Astrocyte (in vitro differentiated cells and primary cell): ENCODE measurements around the gene AAGAB. TPM values are rescaled to one million over a fixed set of nuclear protein-coding genes. Genes with fewer than 3 reads are reported as not detected.

Experiments used
- DNase-seq: peaks from one replicate; pipeline ENCODE4 v3.0.0-alpha.2; 2010; ENCODE audit warnings: low read depth
- FAIRE-seq: peaks from 2 replicates; lab custom pipeline; 2011; peaks lifted over from hg19 to GRCh38; lab: Jason Lieb, UNC
- H2AFZ ChIP-seq: 2 replicates; pipeline ENCODE4 v1.6.0; 2012; ENCODE audit warnings: low read depth, low read length, inconsistent platforms
- H3K27ac ChIP-seq: 2 replicates; pipeline ENCODE4 v1.5.1; 2011; ENCODE audit warnings: low read depth, low read length, inconsistent platforms
- H3K27me3 ChIP-seq: 2 replicates; pipeline ENCODE4 v1.6.0; 2011; ENCODE audit warnings: low read length, inconsistent platforms; ENCODE audit not compliant: insufficient read depth
- H3K36me3 ChIP-seq: 2 replicates; pipeline ENCODE4 v1.5.1; 2011; ENCODE audit warnings: low read length, inconsistent platforms; ENCODE audit not compliant: insufficient read depth
- H3K4me1 ChIP-seq: 2 replicates; pipeline ENCODE4 v1.5.1; 2011; ENCODE audit warnings: low read length, inconsistent platforms; ENCODE audit not compliant: insufficient read depth
- H3K4me2 ChIP-seq: 2 replicates; pipeline ENCODE4 v1.6.0; 2012; ENCODE audit warnings: low read length, inconsistent platforms
- H3K4me3 ChIP-seq: 2 replicates; pipeline ENCODE4 v1.5.1; 2011; ENCODE audit warnings: low read depth, mild to moderate bottlenecking, low read length, inconsistent platforms; ENCODE audit not compliant: insufficient read depth
- H3K79me2 ChIP-seq: 2 replicates; pipeline ENCODE4 v1.6.0; 2012; ENCODE audit warnings: mild to moderate bottlenecking, low read length, inconsistent platforms; ENCODE audit not compliant: insufficient read depth
- H3K9ac ChIP-seq: 2 replicates; pipeline ENCODE4 v1.6.0; 2012; ENCODE audit warnings: mild to moderate bottlenecking, low read length, inconsistent platforms
- H3K9me3 ChIP-seq: 2 replicates; pipeline ENCODE4 v1.5.1; 2012; ENCODE audit warnings: low read depth, mild to moderate bottlenecking, low read length, inconsistent platforms; ENCODE audit not compliant: insufficient read depth
- H4K20me1 ChIP-seq: 2 replicates; pipeline ENCODE4 v1.6.0; 2012; ENCODE audit warnings: low read length, inconsistent platforms; ENCODE audit not compliant: insufficient read depth
- H3K27ac Mint-ChIP-seq: one replicate; pipeline ENCODE4 v1.8.0; 2021; ENCODE audit warnings: mild to moderate bottlenecking, mixed read lengths; ENCODE audit not compliant: unreplicated experiment
- H3K27me3 Mint-ChIP-seq: one replicate; pipeline ENCODE4 v1.8.0; 2021; ENCODE audit warnings: low read depth, mixed read lengths; ENCODE audit not compliant: unreplicated experiment
- H3K36me3 Mint-ChIP-seq: one replicate; pipeline ENCODE4 v1.8.0; 2021; ENCODE audit warnings: low read depth, mixed read lengths; ENCODE audit not compliant: unreplicated experiment
- H3K4me1 Mint-ChIP-seq: one replicate; pipeline ENCODE4 v1.8.0; 2021; ENCODE audit warnings: low read depth, mixed read lengths; ENCODE audit not compliant: unreplicated experiment
- H3K4me3 Mint-ChIP-seq: one replicate; pipeline ENCODE4 v1.8.0; 2021; ENCODE audit warnings: mild to moderate bottlenecking, moderate library complexity, mixed read lengths; ENCODE audit not compliant: unreplicated experiment
- H3K9me3 Mint-ChIP-seq: one replicate; pipeline ENCODE4 v1.8.0; 2021; ENCODE audit warnings: mild to moderate bottlenecking, mixed read lengths; ENCODE audit not compliant: unreplicated experiment
- CTCF ChIP-seq: IDR thresholded peaks from 2 replicates; pipeline ENCODE4 v1.5.1; 2011; ENCODE audit warnings: low read depth, mild to moderate bottlenecking, inconsistent platforms, low read length, moderate library complexity; ENCODE audit not compliant: insufficient read depth
- EZH2 ChIP-seq: IDR thresholded peaks from 2 replicates; pipeline ENCODE4 v1.6.1; 2012; ENCODE audit warnings: mild to moderate bottlenecking, low read length, inconsistent platforms; ENCODE audit not compliant: insufficient read depth
- total RNA-seq: library from RNA; stranded (reverse); gene quantifications from 2 replicates; pipeline ENCODE4 v1.2.1, GENCODE V29; 2021

The AAGAB gene
- total RNA-seq, 1 donor from 2014 or later = 52.2 TPM

- no peak overlapping the region for H3K9ac ChIP-seq
Observed at GRCh38 chr15:67240235-67241131, 14.0 kb downstream of the AAGAB start.

GRCh38 chr15:67232591-67232990 is 21.9 kb downstream of the AAGAB start:
- H3K9me3 ChIP-seq = no peaks in the 10 kb centered on the region
- Mint-ChIP-seq H3K9me3 (no peaks in the 10 kb centered on the region), H3K4me3 (no peak overlapping the region), H3K27me3 (no peaks in the 10 kb centered on the region), H3K4me1 (peaks cover 12% of the 10 kb centered on the region), H3K36me3 (peaks cover 24% of the 10 kb centered on the region), H3K27ac (no peak overlapping the region)
- no peak overlapping the region for H3K4me2 ChIP-seq
- FAIRE-seq (no peak), DNase-seq (no peak)
- H4K20me1 ChIP-seq = peaks cover 29% of the 10 kb centered on the region
- no peak overlapping the region for H3K9ac ChIP-seq
- no peak for TF ChIP-seq EZH2
- TF ChIP-seq CTCF = no peak
- H3K4me1 ChIP-seq = no peaks in the 10 kb centered on the region
- H2AFZ ChIP-seq = no peak overlapping the region
- H3K27me3 ChIP-seq = no peaks in the 10 kb centered on the region
- peaks cover 6% of the 10 kb centered on the region for H3K79me2 ChIP-seq
- H3K36me3 ChIP-seq = peaks cover 25% of the 10 kb centered on the region
- no peak overlapping the region for H3K4me3 ChIP-seq
- no peak overlapping the region for H3K27ac ChIP-seq

More at GRCh38 chr15:67240235-67241131, 14.0 kb downstream of the AAGAB start:
- no peak for DNase-seq
- no peak for FAIRE-seq
- no peak for TF ChIP-seq EZH2
- peak; percentile 9 for TF ChIP-seq CTCF
- peaks cover 65% of the 10 kb centered on the region for H4K20me1 ChIP-seq
- Mint-ChIP-seq H3K27ac (no peak overlapping the region), H3K36me3 (peaks cover 4% of the 10 kb centered on the region), H3K4me3 (no peak overlapping the region), H3K27me3 (no peaks in the 10 kb centered on the region), H3K9me3 (no peaks in the 10 kb centered on the region), H3K4me1 (peaks cover 18% of the 10 kb centered on the region)
- H3K4me2 ChIP-seq = no peak overlapping the region
- no peak overlapping the region for H3K4me3 ChIP-seq
- no peaks in the 10 kb centered on the region for H3K9me3 ChIP-seq
- H2AFZ ChIP-seq = no peak overlapping the region
- no peaks in the 10 kb centered on the region for H3K4me1 ChIP-seq
- peaks cover 75% of the 10 kb centered on the region for H3K79me2 ChIP-seq
- H3K27me3 ChIP-seq = no peaks in the 10 kb centered on the region
- no peaks in the 10 kb centered on the region for H3K36me3 ChIP-seq
- no peak overlapping the region for H3K27ac ChIP-seq

- no peaks in the 10 kb centered on the region for H3K9me3 ChIP-seq
- no peak overlapping the region for H3K4me2 ChIP-seq
- Mint-ChIP-seq H3K36me3 (peaks cover 22% of the 10 kb centered on the region), H3K4me1 (peaks cover 15% of the 10 kb centered on the region), H3K27ac (no peak overlapping the region), H3K9me3 (no peaks in the 10 kb centered on the region), H3K27me3 (no peaks in the 10 kb centered on the region), H3K4me3 (no peak overlapping the region)
- no peaks in the 10 kb centered on the region for H3K4me1 ChIP-seq
- no peak overlapping the region for H2AFZ ChIP-seq
- TF ChIP-seq EZH2 = no peak
- TF ChIP-seq CTCF = no peak
- no peaks in the 10 kb centered on the region for H3K27me3 ChIP-seq
- no peak overlapping the region for H3K27ac ChIP-seq
- no peak overlapping the region for H3K4me3 ChIP-seq
- H4K20me1 ChIP-seq = peaks cover 17% of the 10 kb centered on the region
- FAIRE-seq (no peak), DNase-seq (no peak)
- no peak overlapping the region for H3K9ac ChIP-seq
- H3K79me2 ChIP-seq = no peaks in the 10 kb centered on the region
- peaks cover 25% of the 10 kb centered on the region for H3K36me3 ChIP-seq
Observed at GRCh38 chr15:67230504-67230903, 24.0 kb downstream of the AAGAB start.
